Endothelial cell (in vitro differentiated cells): ENCODE data around the gene MBNL2. TPM values are rescaled to one million over a fixed set of nuclear protein-coding genes. Genes with fewer than 3 reads are reported as not detected.
A peak's percentile ranks its signal among the peaks of the same experiment; 100 is the strongest.

ENCODE experiments used
- DNase-seq: peaks from one replicate; pipeline ENCODE4 v3.0.0; 2021; ENCODE audit warnings: low spot score
- H3K27ac Mint-ChIP-seq: one replicate; pipeline ENCODE4 v1.8.0; 2021; ENCODE audit warnings: mixed read lengths, inconsistent platforms; ENCODE audit not compliant: unreplicated experiment
- H3K27me3 Mint-ChIP-seq: one replicate; pipeline ENCODE4 v1.8.0; 2021; ENCODE audit warnings: mild to moderate bottlenecking, moderate library complexity, mixed read lengths, inconsistent platforms; ENCODE audit not compliant: unreplicated experiment
- H3K36me3 Mint-ChIP-seq: one replicate; pipeline ENCODE4 v1.8.0; 2021; ENCODE audit warnings: mild to moderate bottlenecking, low read depth, mixed read lengths, inconsistent platforms; ENCODE audit not compliant: unreplicated experiment
- H3K4me1 Mint-ChIP-seq: one replicate; pipeline ENCODE4 v1.8.0; 2021; ENCODE audit warnings: mild to moderate bottlenecking, mixed read lengths, inconsistent platforms; ENCODE audit not compliant: unreplicated experiment
- H3K4me3 Mint-ChIP-seq: one replicate; pipeline ENCODE4 v1.8.0; 2021; ENCODE audit warnings: mild to moderate bottlenecking, mixed read lengths, inconsistent platforms; ENCODE audit not compliant: unreplicated experiment
- H3K9me3 Mint-ChIP-seq: one replicate; pipeline ENCODE4 v1.8.0; 2021; ENCODE audit warnings: mixed read lengths, inconsistent platforms; ENCODE audit not compliant: unreplicated experiment
- CTCF ChIP-seq: fragments of 200-600 bp; sonication (generic); IDR thresholded peaks from one replicate; pipeline ENCODE4 v1.5.0; 2021; ENCODE audit warnings: antibody characterized with exemption; ENCODE audit not compliant: unreplicated experiment
- total RNA-seq: library from RNA; stranded (reverse); fragmentation: NEBNext Ultra II Directional; extraction: Animal tissue kit (Norgen Biotek cat#: 25700); gene quantifications from one replicate; pipeline ENCODE4 v1.2.1, GENCODE V29; 2021; ENCODE audit not compliant: unreplicated experiment

Gene MBNL2
- total RNA-seq, 1 donor from 2014 or later: 137 TPM

- no peak for DNase-seq
- peaks cover 57% of the 10 kb centered on the region for H3K4me1 Mint-ChIP-seq
These were observed 102.0 kb downstream of the MBNL2 start for GRCh38 chr13:97324115-97324514.

GRCh38 chr13:97325738-97326137 is 103.6 kb downstream of the MBNL2 start:
- Mint-ChIP-seq H3K27me3 (peaks cover 6% of the 10 kb centered on the region), H3K27ac (no peak overlapping the region), H3K9me3 (peaks cover 5% of the 10 kb centered on the region), H3K36me3 (peaks cover 20% of the 10 kb centered on the region), H3K4me3 (no peak overlapping the region), H3K4me1 (peaks cover 65% of the 10 kb centered on the region)
- no peak for TF ChIP-seq CTCF
- DNase-seq: no peak

More at GRCh38 chr13:97324115-97324514, 102.0 kb downstream of the MBNL2 start:
- Mint-ChIP-seq H3K27ac (no peak overlapping the region), H3K4me3 (peak overlapping the region; percentile 13), H3K9me3 (peaks cover 5% of the 10 kb centered on the region), H3K36me3 (peaks cover 18% of the 10 kb centered on the region), H3K27me3 (peaks cover 1% of the 10 kb centered on the region)
- TF ChIP-seq CTCF: no peak

GRCh38 chr13:97327086-97327485 is 105.0 kb downstream of the MBNL2 start:
- H3K4me1 Mint-ChIP-seq: peaks cover 59% of the 10 kb centered on the region
- peak overlapping the region; percentile 57 for H3K27ac Mint-ChIP-seq
- TF ChIP-seq CTCF: no peak
- DNase-seq: no peak
- peak overlapping the region; percentile 5 for H3K4me3 Mint-ChIP-seq
- peaks cover 5% of the 10 kb centered on the region for H3K9me3 Mint-ChIP-seq
- H3K27me3 Mint-ChIP-seq: peaks cover 6% of the 10 kb centered on the region
- peaks cover 20% of the 10 kb centered on the region for H3K36me3 Mint-ChIP-seq

GRCh38 chr13:97327506-97328221 is 105.5 kb downstream of the MBNL2 start:
- Mint-ChIP-seq H3K4me3 (peak overlapping the region; percentile 5), H3K9me3 (peaks cover 5% of the 10 kb centered on the region), H3K36me3 (peaks cover 20% of the 10 kb centered on the region), H3K27me3 (peaks cover 6% of the 10 kb centered on the region), H3K4me1 (peaks cover 56% of the 10 kb centered on the region), H3K27ac (peak overlapping the region; percentile 59)
- no peak for TF ChIP-seq CTCF
- DNase-seq: no peak

- Mint-ChIP-seq H3K4me1 (peaks cover 60% of the 10 kb centered on the region), H3K36me3 (peaks cover 21% of the 10 kb centered on the region), H3K9me3 (peaks cover 5% of the 10 kb centered on the region), H3K27me3 (peaks cover 4% of the 10 kb centered on the region), H3K27ac (peak overlapping the region; percentile 59), H3K4me3 (no peak overlapping the region)
- TF ChIP-seq CTCF: no peak
- DNase-seq: peak; percentile 48
These were observed 106.2 kb downstream of the MBNL2 start for GRCh38 chr13:97328222-97328790.
